HG03066 (cell line): ENCODE data around the gene CFAP52.
"Not testable (repeated sequence)": the region's sequence is repeated elsewhere in the genome, so short reads cannot be mapped to it uniquely, and the experiment has no call there.

Source experiments
- ATAC-seq: cut with Tn5 transposase; IDR thresholded peaks from one replicate; pipeline ENCODE4 v1.9.1; 2021; ENCODE audit warnings: low read depth; ENCODE audit not compliant: unreplicated experiment

The CFAP52 gene

GRCh38 chr17:9644910-9645751, 68.7 kb downstream of the CFAP52 start, which contains the start of gene USP43:
USP43 (plus strand) TSS chr17:9645517; CDS start chr17:9645633, 116 bp downstream.
- no peak for ATAC-seq

- ATAC-seq, result no peak
These were observed 69.6 kb downstream of the CFAP52 start for GRCh38 chr17:9645851-9646545.

GRCh38 chr17:9646546-9646885, 70.1 kb downstream of the CFAP52 start:
- ATAC-seq, result no peak

GRCh38 chr17:9647014-9647413, 70.6 kb downstream of the CFAP52 start:
- no peak for ATAC-seq

GRCh38 chr17:9648521-9649110, 72.2 kb downstream of the CFAP52 start:
- ATAC-seq, result no peak

- no peak for ATAC-seq
These were observed 82.3 kb downstream of the CFAP52 start for GRCh38 chr17:9658593-9659211.

GRCh38 chr17:9661027-9661426, 84.6 kb downstream of the CFAP52 start:
- ATAC-seq, result no peak

GRCh38 chr17:9663511-9663910, 87.1 kb downstream of the CFAP52 start:
- not testable (repeated sequence) for ATAC-seq

GRCh38 chr17:9666461-9667050, 90.1 kb downstream of the CFAP52 start:
- no peak for ATAC-seq

- ATAC-seq, result no peak
These were observed 92.1 kb downstream of the CFAP52 start for GRCh38 chr17:9668517-9668916.

GRCh38 chr17:9669551-9670008, 93.1 kb downstream of the CFAP52 start:
- ATAC-seq, result no peak

GRCh38 chr17:9670596-9670995, 94.2 kb downstream of the CFAP52 start:
- no peak for ATAC-seq

- ATAC-seq, result no peak
These were observed 95.1 kb downstream of the CFAP52 start for GRCh38 chr17:9671559-9671958.

GRCh38 chr17:9672266-9672665, 95.8 kb downstream of the CFAP52 start:
- no peak for ATAC-seq

- no peak for ATAC-seq
These were observed 96.2 kb downstream of the CFAP52 start for GRCh38 chr17:9672691-9673090.

GRCh38 chr17:9676084-9676483, 99.6 kb downstream of the CFAP52 start:
- no peak for ATAC-seq

- ATAC-seq, result no peak
These were observed 100.4 kb downstream of the CFAP52 start for GRCh38 chr17:9676820-9677310.

- no peak for ATAC-seq
These were observed 101.0 kb downstream of the CFAP52 start for GRCh38 chr17:9677411-9677810.

- ATAC-seq, result no peak
These were observed 101.5 kb downstream of the CFAP52 start for GRCh38 chr17:9677896-9678295.

GRCh38 chr17:9684955-9685621, 108.6 kb downstream of the CFAP52 start:
- ATAC-seq, result no peak
